Muscle of arm (tissue), 12 donors: ENCODE results near the gene KRT3. TPM values are rescaled to one million over a fixed set of nuclear protein-coding genes. Genes with fewer than 3 reads are reported as not detected.
A peak's percentile ranks its signal among the peaks of the same experiment; 100 is the strongest.
"Not testable (repeated sequence)": the region's sequence is repeated elsewhere in the genome, so short reads cannot be mapped to it uniquely, and the experiment has no call there.

Experiments
- DNase-seq: peaks from one replicate; pipeline ENCODE4 v3.0.0-alpha.2; 2013
- polyA plus RNA-seq, 12 donors: library from polyadenylated mRNA; unstranded; fragments of 120-200 nt; gene quantifications; one replicate each; pipeline ENCODE4 v1.2.1, GENCODE V29; 2013; ENCODE audit not compliant: insufficient read length in 12 of 12

KRT3 gene
- polyA plus RNA-seq, 12 donors = 0.31 to 0.77 TPM; not detected in 10

DNA sequence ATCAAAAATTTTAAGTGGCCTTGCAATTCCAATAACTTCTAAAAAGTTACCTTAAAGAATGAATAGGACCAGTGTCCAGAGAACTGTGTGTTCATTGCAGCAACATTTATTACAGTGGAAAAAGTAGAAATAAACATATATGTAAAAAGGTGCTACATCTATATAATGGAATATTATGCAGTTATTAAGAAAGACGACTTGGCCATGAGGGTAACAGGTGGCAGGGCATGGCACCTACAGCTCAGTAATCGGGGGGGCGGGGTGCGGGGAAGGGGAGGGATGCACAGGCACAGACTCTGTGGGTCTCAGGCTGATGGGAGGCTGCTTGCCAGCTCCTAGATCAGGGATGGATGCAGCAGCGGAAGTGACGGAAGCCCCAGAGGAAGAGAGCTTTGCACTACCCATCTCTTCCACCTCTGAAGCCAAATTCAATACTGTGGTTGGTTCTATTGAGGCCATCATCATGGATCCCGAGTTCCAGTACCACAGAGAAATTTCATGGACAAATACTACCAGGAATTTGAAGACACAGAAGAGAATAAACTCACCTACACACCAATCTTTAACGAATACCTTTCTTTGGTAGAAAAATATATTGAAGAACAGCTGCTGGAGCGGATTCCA lies 32.8 kb downstream of the KRT3 start:
- no peak for DNase-seq

DNA sequence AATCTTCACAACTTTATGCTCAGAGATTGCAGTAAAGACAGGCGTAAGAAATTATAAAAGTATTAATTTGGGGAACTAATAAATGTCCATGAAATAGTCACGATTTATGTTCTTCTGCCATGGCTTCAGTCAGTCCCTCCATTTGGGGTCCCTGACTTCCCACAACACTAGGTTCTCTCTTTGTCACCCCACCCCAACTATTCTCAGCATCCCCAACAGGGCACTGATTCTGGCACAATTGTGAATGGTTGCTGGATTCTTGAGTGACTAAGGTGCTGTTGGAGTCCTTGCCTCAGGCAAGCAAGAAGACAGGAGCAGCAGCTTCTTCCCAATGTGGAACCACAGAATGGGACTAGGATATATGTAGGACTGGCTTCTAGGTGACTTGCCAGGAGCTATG lies 34.1 kb downstream of the KRT3 start:
- DNase-seq = no peak

DNA sequence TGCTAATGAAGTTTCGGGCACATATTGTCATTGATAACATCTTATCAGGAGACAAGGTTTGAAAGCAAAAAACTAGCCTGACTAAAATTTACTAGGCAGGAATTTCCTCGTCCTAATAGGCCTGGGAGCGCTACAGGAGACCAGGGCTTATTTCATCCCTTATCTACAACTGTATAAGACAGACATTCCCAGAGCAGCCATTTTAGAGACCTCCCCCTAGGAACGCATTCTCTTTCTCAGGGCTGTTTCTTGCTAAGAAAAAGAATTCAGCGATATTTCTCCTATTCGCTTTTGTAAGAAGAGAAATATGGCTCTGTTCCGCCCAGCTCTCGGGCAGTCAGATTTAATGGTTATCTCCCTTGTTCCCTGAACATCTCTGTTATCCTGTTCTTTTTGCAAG lies 34.7 kb downstream of the KRT3 start:
- not testable (repeated sequence) for DNase-seq

DNA sequence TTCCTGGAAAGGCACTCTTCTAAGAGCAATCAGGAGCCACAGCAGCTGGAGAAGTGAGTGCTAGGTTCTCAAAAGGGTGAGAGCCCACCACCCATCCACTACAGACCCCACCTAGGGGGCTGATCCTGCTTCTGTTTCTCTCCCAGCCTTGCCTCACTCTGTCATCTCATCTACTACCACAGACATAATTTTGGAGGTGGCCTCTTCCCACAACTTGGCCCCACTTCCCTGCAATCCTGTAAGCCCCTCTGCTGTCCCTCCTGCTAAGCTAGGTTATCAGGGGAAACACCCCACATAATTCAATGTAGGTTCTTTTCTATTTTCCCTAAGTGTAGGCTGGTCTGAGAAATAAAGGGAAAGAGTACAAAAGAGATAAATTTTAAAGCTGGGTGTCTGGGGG lies 35.3 kb downstream of the KRT3 start:
- DNase-seq = no peak

DNA sequence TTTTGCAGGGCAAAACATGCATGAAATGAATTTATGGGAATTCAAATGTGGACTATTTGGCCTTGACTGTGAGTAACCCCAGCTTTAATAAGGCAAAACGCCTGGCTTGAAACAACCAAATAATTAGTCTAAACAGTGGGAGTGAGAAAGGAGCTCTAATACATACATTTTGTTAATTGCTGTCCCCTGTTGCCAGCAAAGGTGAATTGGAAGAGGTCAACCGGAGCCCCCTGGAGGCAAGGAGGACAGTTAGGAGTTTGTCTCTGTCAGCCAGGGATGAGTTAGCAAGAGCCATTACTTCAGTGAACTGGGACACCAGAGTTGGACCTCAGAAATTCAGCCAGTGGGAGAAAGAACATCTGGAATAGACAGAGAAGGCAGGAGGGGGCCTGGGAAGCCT lies 36.2 kb downstream of the KRT3 start:
- DNase-seq = no peak

DNA sequence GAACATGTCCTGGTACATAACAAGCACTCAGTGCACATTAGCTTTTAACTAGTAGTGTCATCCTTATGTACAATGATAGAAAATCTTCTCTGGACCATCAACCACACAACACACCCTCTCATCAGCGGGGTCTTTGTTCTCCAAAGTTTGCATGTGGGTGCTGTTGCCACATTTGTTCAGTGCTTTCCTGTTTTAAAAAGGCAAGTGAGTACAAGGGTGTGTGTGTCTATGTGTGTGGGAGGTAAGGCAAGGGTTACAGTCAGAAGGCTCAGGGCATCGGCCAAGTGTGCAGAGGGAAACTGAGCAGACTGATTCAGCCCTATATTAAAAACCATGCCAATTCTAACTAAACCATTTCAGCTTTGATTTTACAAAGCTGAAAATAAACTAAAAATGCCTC lies 36.7 kb downstream of the KRT3 start:
- no peak for DNase-seq

DNA sequence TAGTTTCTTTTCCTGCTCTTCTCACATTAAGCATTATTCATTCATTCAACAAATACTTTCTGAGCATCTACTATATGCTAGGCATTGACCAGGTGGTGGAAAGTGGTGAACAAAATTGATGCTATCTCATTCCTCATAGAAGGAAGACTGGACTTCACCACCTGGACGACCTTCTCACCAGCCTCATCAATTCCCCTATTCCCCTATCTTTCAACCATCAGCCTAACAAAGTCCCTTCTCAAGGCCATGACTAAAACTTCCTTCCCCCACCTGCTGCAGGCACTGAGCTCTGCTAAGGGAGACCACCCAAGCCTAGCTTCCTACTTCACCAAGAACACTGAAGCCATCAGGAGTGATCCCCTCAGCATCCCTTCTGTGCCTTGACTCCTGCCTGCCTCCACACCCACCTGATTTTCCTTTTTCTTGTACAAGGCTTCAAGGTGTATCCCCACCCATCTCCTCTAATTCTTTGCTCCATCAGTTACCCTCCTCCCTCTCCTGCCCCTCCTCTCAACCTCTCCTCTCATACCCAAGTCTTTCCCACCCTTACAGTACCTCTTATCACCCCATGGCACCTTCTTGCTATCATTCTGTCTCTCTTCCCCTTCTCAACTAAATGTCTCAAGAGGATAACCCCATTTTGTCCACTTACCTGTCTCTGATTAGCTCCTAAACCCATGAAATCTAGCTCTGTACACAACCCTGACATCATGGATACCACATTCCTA lies 38.3 kb downstream of the KRT3 start:
- DNase-seq = no peak

DNA sequence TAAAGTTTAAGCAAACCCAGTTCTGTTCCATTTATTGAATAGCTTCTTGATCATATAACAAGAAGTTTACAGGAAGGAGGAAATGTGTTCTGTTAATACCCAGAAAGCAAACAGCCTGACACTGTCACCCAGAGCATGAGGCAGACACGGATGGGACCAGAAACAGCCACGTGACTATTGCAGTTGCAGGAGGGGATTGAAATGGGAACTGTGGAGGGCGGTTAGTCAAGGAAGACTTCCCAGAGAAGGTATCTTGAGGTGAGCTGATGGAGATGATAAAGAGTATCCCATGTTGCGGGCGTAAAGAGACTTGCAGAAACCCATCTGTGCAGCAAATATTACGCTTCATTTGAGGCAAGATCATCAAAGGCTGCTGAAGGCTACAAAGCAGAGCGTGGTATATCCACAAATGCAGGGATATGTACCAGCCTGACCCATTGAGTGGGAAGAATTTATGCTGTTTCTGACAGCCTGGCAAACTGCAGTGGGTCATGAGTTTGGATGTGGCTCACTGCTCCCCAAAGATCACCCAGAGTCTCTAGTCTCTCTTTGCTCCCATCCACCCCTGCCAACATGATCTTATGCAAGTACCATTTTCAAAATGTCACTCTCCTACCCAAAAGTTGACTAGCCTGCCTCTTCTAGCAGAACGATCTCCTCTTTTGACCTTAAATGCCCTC lies 39.5 kb downstream of the KRT3 start:
- DNase-seq = no peak

DNA sequence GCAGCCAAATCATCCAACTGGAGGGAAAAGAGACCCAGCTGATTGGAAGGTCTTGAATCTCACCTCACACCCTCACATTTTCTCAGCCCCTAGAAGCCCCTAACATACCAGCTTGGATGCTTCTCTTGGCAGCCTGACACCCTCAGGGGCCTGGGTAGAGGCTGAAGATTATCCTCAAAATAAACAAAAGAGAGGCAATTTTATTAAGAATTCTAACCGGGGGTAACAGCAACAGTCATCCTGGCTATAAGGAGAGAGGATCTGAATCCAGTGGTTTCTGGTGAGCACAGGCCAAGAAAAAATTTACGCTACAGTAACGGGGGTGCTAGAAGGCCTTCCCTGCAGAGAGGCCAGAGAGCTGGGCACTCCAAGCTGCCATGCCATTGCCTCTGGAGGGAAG lies 40.4 kb downstream of the KRT3 start:
- DNase-seq = no peak

DNA sequence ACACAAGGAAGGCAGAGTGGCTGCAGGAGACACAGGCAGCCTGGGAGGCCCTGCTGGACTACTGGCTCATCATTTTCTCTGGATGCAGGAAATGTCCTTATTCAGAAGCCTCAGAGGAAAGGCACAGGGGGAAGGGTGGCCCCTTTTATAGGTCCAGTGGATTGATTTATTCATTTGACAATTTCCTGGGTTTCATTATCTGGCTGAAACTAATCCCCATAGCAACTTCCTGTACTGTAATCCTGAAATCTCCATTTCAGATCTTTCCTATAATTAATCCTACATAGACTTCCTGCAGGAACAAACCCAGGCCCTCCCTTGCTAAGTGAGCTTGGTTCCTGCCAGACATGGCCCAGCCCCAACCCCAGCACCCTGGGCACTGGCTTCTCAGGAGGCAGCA lies 41.8 kb downstream of the KRT3 start:
- no peak for DNase-seq

DNA sequence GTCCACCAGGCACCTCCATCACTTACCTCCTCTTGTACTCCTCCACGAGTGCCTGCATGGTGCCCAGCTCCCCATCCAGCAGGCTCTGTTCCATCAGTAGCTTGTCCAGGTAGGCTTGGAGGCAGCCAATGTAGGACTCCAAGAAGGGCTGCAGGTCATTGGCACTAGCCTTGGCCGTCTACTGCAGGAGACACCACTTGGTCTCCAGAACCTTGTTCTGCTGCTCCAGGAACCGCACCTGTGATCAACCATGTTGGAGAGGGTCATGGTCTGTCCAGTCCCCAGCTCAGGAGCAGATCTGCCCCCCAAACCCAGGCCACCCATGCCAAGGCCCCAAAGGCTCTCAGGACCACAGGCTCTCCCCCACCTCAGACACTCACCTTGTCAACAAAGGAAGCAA lies 42.6 kb downstream of the KRT3 start:
- no peak for DNase-seq

DNA sequence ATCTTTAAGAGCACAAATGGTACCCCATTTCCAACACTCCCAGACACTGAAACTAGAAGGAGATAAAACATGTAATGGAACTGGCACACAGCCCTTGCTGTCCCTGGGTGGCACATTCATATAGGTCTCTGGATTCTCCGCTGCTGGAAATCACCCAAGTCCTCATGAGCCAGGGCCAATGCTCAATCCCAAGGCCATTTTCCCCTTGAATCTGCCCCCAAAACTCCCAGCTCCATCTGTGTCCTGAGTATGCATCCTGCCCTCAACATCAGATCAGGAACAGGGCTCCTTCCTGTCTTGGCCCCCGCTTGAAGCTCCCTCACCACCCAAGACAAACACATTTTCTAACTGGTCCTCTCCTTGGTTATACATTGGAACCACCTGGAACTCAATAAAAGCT lies 43.4 kb downstream of the KRT3 start:
- DNase-seq = no peak

DNA sequence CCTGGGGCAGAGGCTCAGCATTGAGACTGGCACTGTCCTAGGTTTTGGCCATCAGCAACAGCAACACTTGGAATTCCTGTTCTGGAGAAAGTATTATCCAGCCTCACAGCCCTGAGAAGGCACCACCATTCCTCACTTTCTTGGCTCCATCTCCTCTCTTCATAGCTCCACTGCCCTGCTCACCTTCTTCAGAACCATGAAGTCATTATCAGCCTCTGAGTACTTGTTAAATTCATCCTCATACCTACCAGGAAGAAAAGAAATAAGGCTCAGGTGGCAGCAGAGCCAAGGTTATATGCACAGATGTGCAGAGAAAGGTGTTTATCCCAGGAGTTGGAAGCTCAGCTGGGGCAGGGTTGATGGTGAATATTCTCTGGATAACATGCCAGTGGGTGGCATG lies 44.1 kb downstream of the KRT3 start:
- DNase-seq = no peak

DNA sequence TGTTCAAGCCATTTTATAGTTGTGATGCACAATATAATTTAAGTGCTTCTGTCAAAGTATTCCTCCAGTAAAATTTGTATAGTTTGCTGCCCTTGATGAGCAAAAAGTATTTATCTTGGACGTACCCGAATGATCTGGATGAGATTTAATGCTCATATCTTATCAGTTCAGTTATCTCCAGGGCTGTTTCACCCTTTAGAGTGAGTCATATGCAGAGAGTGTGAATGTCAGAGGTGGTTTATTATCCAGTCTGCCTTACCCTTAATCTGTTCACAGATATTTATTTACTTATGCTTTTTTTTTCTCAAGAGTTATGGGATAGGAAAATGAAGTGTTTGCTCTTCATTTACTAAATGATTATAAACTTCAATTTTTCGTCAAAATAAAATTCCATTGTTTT lies 45.4 kb downstream of the KRT3 start:
- DNase-seq = not testable (repeated sequence)

DNA sequence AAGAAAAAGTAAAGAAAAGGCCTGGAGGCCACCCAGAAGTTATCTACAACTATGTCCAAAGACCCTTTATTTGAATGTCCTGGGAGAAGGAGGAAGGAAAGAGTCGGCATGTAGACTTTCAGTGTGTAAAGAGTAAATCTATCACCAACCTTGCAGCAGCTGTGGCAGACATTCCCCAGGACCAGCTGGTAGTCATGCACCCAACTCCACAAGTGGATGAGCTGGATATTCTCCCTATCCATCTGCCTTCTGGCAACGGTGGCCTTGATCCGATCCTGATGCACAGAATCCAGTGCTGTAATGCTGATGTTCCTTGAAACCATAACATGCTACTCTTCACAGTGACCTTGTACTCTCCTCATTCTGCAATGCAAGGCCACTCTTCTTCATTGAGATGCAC lies 46.1 kb downstream of the KRT3 start:
- DNase-seq = no peak

DNA sequence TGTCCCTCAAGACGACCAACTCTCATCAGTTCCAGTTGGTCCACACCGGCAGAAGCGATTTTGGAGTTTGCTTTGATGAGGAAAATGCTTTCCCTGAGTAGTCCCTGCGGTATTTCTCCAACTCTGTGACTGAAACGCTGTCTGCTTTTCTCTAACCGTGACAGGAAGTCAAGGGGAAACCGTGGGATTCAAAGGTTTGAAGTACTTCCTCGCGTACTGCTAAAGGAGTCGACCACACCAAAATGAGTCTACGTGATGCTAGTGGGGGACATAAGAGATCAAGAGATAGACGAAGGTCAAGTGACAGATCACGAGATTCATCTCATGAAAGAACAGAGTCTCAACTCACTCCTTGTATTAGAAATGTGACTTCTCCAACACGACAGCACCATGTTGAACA lies 47.3 kb downstream of the KRT3 start:
- no peak for DNase-seq

DNA sequence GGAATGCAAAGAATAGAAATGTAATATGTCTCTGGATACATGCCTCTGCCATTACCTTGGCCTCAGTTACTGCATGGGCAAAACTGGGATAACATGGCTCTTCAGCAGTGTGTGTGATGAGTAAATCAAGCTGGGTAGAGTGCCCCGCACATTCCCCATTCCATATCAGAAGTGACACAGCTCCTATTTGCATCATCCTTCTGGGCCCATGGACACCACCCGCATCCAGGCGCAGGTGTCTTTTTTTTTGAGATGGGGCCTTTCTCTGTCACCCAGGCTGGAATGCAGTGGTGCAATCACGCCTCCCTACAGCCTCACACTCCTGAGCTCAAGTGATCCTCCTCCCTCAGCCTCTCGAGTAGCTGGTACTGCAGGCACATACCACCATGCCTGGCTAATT lies 50.4 kb downstream of the KRT3 start:
- DNase-seq = no peak

DNA sequence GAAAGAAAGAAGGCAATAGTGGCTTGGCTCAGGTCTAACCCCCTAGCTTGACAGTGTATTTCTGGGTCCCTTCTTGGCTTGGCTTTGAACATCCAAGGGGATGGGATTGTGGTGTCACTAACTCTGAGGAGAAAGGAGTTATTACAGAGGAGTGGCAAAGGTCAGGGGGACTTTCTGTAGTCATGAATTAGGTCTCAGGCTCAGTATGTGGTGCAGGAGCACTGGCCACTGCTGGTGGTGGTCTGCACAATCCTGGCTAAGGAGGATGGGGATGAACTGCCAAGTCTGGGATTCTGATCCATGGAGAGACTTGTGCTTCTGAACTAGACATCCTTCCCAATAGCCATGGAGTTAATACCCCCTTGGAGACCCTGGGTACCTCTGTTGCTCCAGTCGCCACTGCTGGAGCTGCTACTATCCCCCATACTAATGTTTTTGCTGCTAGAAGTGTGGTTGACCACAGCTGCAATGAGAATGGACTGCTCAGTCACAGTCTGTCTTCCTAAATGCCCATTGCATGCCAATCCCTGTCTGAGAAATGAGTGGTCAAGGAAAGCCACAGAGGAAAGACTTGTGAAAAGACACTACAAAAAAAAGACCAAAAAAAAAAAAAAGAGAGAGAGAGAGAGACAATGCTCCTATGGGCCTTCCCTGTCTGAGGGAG lies 51.3 kb downstream of the KRT3 start:
- DNase-seq = no peak

DNA sequence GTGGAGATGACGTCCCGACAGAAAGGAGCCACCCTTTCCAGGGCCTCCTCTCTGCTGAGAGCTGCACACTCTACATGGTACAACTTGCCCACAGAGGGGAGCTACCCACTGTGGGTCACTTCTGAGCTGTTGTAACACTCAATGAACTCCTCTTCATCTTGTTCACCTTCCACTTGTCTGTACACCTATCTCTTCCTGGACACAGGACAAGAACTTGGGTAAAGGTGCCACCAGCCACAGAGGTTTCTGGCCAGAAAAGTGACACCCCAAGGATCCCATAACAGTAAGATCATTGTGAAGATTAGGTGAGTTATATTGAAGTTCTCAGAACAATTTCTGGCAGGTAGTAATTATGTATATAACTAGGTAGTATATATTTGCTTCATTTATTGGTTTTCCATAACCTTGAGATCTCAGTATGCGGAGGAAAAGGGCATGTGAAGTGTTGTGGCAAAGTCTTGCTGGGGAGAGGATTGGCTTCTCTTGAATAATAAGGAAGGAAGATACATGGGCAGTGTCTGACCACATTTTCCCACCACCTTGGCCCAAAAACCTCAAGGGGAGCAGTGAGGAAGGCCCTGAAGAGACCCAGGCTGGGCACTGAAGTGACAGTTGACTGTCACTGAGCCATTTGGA lies 53.0 kb downstream of the KRT3 start:
- DNase-seq = no peak

DNA sequence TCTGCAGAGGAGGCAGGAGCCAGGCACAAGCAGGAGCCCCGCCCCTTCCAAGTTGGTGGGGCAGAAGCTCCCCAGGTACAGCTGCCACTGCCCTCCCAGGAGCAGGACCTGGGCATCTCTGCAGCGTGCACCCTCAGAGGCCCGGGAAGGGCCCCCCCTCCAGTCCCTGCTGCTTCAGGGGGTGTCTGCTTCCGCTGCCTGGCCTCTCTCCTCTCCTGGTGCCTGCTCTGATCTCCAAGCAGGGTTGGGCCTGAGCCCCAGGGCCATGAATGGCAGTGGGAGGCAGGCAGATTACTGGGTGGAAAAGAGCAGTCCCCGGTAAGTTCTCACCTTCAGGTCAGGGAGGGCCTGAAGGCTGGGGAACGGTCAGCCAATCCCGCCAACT lies 53.7 kb downstream of the KRT3 start:
- DNase-seq = no peak

DNA sequence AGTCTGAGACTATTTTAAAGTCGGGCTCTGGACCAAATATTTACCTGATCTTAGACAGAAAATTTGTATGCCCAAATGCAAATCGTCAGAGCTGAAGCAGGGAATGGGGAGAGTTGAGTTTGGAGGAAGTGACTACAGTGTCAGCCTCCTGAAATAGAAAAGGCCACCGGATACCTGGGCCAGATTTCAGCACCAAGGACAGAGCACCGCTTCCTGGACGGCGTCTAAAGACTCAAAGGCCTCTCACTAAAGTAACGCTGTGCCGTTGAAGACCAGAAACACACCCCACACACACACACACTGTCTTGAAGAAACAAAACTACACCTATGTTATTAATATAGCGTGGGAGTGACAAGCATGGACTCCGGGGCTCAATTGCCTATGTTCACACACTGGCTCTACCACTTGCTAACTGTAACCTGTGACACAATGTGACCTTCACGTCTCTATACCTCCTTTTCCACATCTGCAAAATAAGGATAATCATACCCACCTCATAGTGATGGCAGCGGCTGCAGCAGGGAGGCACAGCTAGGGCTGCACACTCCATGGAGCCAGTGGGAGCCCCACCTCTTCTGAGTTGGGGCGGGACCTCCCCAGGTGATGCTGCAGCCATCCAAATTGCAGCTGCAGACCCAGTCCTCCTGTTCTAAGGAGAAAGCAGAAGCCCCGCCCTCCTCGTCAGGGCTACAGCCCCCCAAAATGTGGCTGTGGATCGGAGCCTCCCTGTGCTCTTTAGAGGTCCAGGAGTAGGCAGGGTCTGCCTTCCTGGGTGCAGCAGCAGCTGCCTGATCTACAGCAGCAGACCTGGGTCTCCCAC lies 54.3 kb downstream of the KRT3 start:
- peak; percentile 75 for DNase-seq
